Keratinocyte (primary cell): Measurements from ENCODE around the gene SMTN. TPM values are rescaled to one million over a fixed set of nuclear protein-coding genes. Genes with fewer than 3 reads are reported as not detected.

ENCODE experiments used
- DNase-seq: peaks from one replicate; pipeline ENCODE4 v3.0.0-alpha.2; 2011; ENCODE audit warnings: low read depth, missing footprints, low spot score
- FAIRE-seq: peaks from 2 replicates; lab custom pipeline; 2011; peaks lifted over from hg19 to GRCh38; lab: Jason Lieb, UNC
- H2AFZ ChIP-seq: 2 replicates; pipeline ENCODE4 v1.6.0; 2012; ENCODE audit warnings: low read length, control low read depth, inconsistent platforms; ENCODE audit not compliant: control insufficient read depth
- H3K27ac ChIP-seq: 2 replicates; pipeline ENCODE4 v1.5.1; 2011; ENCODE audit warnings: low read length; ENCODE audit not compliant: control insufficient read depth, insufficient read depth
- H3K27me3 ChIP-seq: 3 replicates; pipeline ENCODE4 v1.6.0; 2011; ENCODE audit warnings: low read length; ENCODE audit not compliant: control insufficient read depth, insufficient read depth; ENCODE audit errors: extremely low read depth
- H3K36me3 ChIP-seq, 2 experiments: 2 replicates in 1 of 2; 3 replicates in 1 of 2; pipeline ENCODE4 v1.5.1; 2011; ENCODE audit warnings: low read length in 2 of 2, mild to moderate bottlenecking in 1 of 2; ENCODE audit not compliant: control insufficient read depth in 2 of 2, insufficient read depth in 2 of 2; ENCODE audit errors: extremely low read depth in 1 of 2
- H3K4me1 ChIP-seq: 3 replicates; pipeline ENCODE4 v1.5.1; 2011; ENCODE audit warnings: low read length; ENCODE audit not compliant: control insufficient read depth, insufficient read depth; ENCODE audit errors: extremely low read depth
- H3K4me2 ChIP-seq: 3 replicates; pipeline ENCODE4 v1.6.0; 2011; ENCODE audit warnings: low read depth, low read length; ENCODE audit not compliant: control insufficient read depth, insufficient read depth; ENCODE audit errors: extremely low read depth
- H3K4me3 ChIP-seq, 3 experiments: fragments of 200-600 bp in 1 of 3; sonication (generic) in 1 of 3; 2 replicates in 2 of 3; 3 replicates in 1 of 3; pipeline ENCODE4 v1.5.1; 2011 to 2016; ENCODE audit warnings: low read length in 3 of 3, mild to moderate bottlenecking in 3 of 3, control low read depth in 2 of 3, inconsistent platforms in 1 of 3, low read depth in 1 of 3, mixed read lengths in 1 of 3, mixed run types in 1 of 3, moderate library complexity in 1 of 3; ENCODE audit not compliant: control insufficient read depth in 2 of 3, insufficient read depth in 2 of 3; ENCODE audit errors: extremely low read depth in 1 of 3
- H3K79me2 ChIP-seq: 2 replicates; pipeline ENCODE4 v1.6.0; 2012; ENCODE audit warnings: low read length; ENCODE audit not compliant: control insufficient read depth, insufficient read depth
- H3K9ac ChIP-seq: 3 replicates; pipeline ENCODE4 v1.6.0; 2011; ENCODE audit warnings: low read length; ENCODE audit not compliant: control insufficient read depth, insufficient read depth; ENCODE audit errors: extremely low read depth
- H3K9me1 ChIP-seq: 3 replicates; pipeline ENCODE4 v1.6.0; 2011; ENCODE audit warnings: low read length; ENCODE audit not compliant: control insufficient read depth, insufficient read depth; ENCODE audit errors: extremely low read depth
- H3K9me3 ChIP-seq: 2 replicates; pipeline ENCODE4 v1.5.1; 2012; ENCODE audit warnings: low read depth, low read length; ENCODE audit not compliant: control insufficient read depth
- H4K20me1 ChIP-seq: 3 replicates; pipeline ENCODE4 v1.6.0; 2011; ENCODE audit warnings: low read length; ENCODE audit not compliant: control insufficient read depth, insufficient read depth; ENCODE audit errors: extremely low read depth
- CTCF ChIP-seq, 3 experiments: IDR thresholded peaks in 1 of 3; conservative IDR thresholded peaks in 1 of 3; optimal IDR thresholded peaks in 1 of 3; 2 replicates in 2 of 3; 3 replicates in 1 of 3; pipeline versions ENCODE3 to v1.5.1; 2011; ENCODE audit warnings: low read length in 3 of 3, mild to moderate bottlenecking in 3 of 3, moderate library complexity in 2 of 3, control low read depth in 1 of 3, inconsistent platforms in 1 of 3; ENCODE audit not compliant: insufficient read depth in 2 of 3; ENCODE audit errors: extremely low read depth in 1 of 3
- EZH2 ChIP-seq: IDR thresholded peaks from one replicate; pipeline ENCODE4 v1.6.1; 2012; ENCODE audit warnings: inconsistent platforms, mild to moderate bottlenecking, low read length, moderate library complexity
- dilution Hi-C: fragments of 300-500 bp; cut with MboI; formaldehyde crosslinking; loops from one replicate; pipeline ENCODE4 v1.7.0; 2020; ENCODE audit warnings: low sequenced_read_pairs; ENCODE audit not compliant: extremely low pct_ligation_motif_present
- polyA plus RNA-seq, 5 experiments: library from polyadenylated mRNA; depleted of rRNA in 3 of 5; stranded (reverse) in 3 of 5; stranded (forward) in 1 of 5; unstranded in 1 of 5; fragments of >200 nt; gene quantifications; 1 replicate in 1 of 5; 2 replicates in 3 of 5; 3 replicates in 1 of 5; pipeline versions ENCODE4 v1.2.1 to v1.2.3, GENCODE V29; 2011 to 2012; ENCODE audit warnings: missing spikeins in 2 of 5, low read depth in 1 of 5, low replicate concordance in 1 of 5

Gene SMTN
- polyA plus RNA-seq, 1 donor (not counting 4 experiments of a cell fraction or from before 2014, with no cell fraction given), result 61.2 TPM

- Histone ChIP-seq H3K9me1 (no peaks in the 10 kb centered on the region), H3K9ac (no peak overlapping the region), H4K20me1 (no peaks in the 10 kb centered on the region), H3K27ac (no peak overlapping the region), H3K4me3 (no peak overlapping the region), H3K4me1 (peaks cover 8% of the 10 kb centered on the region), H3K36me3 (no peaks in the 10 kb centered on the region), H3K79me2 (no peaks in the 10 kb centered on the region), H3K9me3 (no peaks in the 10 kb centered on the region), H2AFZ (no peak overlapping the region), H3K4me2 (no peak overlapping the region), H3K27me3 (peaks cover 1% of the 10 kb centered on the region)
- FAIRE-seq (no peak), DNase-seq (no peak)
- dilution Hi-C loops, result no loop called here
- TF ChIP-seq EZH2, result no peak
- no peak for TF ChIP-seq CTCF (optimal IDR thresholded peaks at IDR 0.05 in 1 of 3, IDR thresholded peaks at IDR 0.05 in 1 of 3, conservative IDR thresholded peaks at IDR 0.05 in 1 of 3; ENCODE audit: extremely low read depth in 1 of 3, insufficient read depth in 2 of 3, low read length in 3 of 3)
These were observed 37.1 kb downstream of the SMTN start for GRCh38 chr22:31118046-31118820.

GRCh38 chr22:31119026-31119717, 38.1 kb downstream of the SMTN start:
- dilution Hi-C loops, result no loop called here
- H3K9me1 ChIP-seq, result no peaks in the 10 kb centered on the region

More at GRCh38 chr22:31119026-31119717, 38.1 kb downstream of the SMTN start:
- H3K36me3 ChIP-seq, result no peaks in the 10 kb centered on the region
- H3K4me2 ChIP-seq, result no peak overlapping the region
- no peak overlapping the region for H2AFZ ChIP-seq
- H4K20me1 ChIP-seq, result no peaks in the 10 kb centered on the region
- H3K9ac ChIP-seq, result no peak overlapping the region
- TF ChIP-seq EZH2, result no peak
- no peak for TF ChIP-seq CTCF (optimal IDR thresholded peaks at IDR 0.05 in 1 of 3, IDR thresholded peaks at IDR 0.05 in 1 of 3, conservative IDR thresholded peaks at IDR 0.05 in 1 of 3; ENCODE audit: extremely low read depth in 1 of 3, insufficient read depth in 2 of 3, low read length in 3 of 3)
- H3K27me3 ChIP-seq, result peaks cover 10% of the 10 kb centered on the region
- H3K9me3 ChIP-seq, result no peaks in the 10 kb centered on the region
- no peaks in the 10 kb centered on the region for H3K79me2 ChIP-seq
- H3K4me1 ChIP-seq, result peaks cover 8% of the 10 kb centered on the region
- H3K27ac ChIP-seq, result no peak overlapping the region
- DNase-seq (no peak), FAIRE-seq (no peak)
- no peak overlapping the region for H3K4me3 ChIP-seq
